ENCODE data around the gene REV1. TPM values are rescaled to one million over a fixed set of nuclear protein-coding genes. Genes with fewer than 3 reads are reported as not detected.

REV1 gene
- total and polyA plus RNA-seq, 2 of the 8 experiments (the other 6 are each of a cell fraction or from before 2014, with no cell fraction given): 16.6 to 34.3 TPM

DNA sequence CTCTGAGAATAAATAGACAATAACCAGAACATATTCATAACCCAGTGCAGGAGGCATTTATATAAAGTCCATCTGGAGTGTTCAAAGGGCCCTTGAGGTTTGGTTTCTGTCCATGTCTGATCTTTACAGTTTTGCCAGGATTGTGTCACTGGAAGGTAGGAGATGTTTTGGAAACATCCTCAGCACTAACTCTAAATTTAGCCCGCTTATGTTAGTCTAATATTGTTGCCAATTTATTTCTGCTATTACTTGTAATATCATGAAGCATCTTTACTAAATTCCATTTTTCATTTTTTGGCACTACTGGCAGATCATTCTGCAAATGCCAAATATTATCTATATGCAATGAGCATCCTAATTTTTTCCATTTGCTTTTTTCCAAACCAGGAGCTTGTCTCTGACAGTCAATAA is 22.4 kb upstream of the REV1 start (continued):
- TF ChIP-seq, protein P1, sequence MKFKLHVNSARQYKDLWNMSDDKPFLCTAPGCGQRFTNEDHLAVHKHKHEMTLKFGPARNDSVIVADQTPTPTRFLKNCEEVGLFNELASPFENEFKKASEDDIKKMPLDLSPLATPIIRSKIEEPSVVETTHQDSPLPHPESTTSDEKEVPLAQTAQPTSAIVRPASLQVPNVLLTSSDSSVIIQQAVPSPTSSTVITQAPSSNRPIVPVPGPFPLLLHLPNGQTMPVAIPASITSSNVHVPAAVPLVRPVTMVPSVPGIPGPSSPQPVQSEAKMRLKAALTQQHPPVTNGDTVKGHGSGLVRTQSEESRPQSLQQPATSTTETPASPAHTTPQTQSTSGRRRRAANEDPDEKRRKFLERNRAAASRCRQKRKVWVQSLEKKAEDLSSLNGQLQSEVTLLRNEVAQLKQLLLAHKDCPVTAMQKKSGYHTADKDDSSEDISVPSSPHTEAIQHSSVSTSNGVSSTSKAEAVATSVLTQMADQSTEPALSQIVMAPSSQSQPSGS (IDR thresholded peaks at IDR 0.05; ENCODE audit: low read length): no peak

Data from H1 (cell line).